Measurements from ENCODE around the gene TGFBI.
"Not testable (repeated sequence)": the region's sequence is repeated elsewhere in the genome, so short reads cannot be mapped to it uniquely, and the experiment has no call there.

The TGFBI gene

DNA sequence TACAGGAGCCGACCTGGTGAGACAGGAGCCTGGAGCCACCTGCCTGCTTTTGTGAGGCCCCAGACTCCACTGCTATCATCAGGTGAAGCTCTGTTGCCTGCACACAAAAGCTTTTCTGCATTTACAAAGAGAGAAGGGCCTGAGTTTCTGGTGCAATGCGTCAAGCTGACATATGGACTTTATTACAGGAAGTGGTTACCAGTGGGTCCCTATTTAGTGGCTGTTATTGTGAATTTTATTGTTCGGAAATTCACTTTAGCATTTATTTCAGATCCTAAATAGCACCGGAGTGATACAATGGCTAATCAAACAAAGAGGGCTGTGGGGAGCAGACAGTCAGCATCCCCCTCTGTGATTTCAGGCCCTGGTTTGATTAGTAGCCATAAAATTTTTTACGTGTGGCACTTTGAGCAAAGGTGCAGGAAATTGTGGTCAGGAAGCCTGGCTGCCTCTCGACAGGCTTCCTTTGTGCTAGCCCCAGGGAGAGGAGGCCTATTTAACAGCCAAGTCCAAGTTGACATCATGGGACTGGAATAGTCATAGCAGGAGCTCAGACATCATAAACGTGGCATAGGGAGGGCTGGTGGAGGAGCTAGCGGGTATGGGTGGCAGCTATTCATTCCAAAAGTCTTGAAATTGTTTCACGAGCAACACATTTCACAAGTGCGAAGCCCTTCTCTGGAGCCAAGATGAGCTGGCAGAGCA lies 8.4 kb downstream of the TGFBI start:
- Mint-ChIP-seq H3K36me3 (peaks cover 0 to 3% of the 10 kb centered on the region in 2 donors), H3K27ac (peak overlapping the region; percentile 17), H3K9me3 (no peaks in the 10 kb centered on the region), H3K4me3 (no peak overlapping the region), H3K4me1 (peaks cover 13 to 16% of the 10 kb centered on the region in 2 donors), H3K27me3 (no peaks in the 10 kb centered on the region)
- DNase-seq (peak; percentile 9), ATAC-seq (replicated peaks) (peak; percentile 64 to 90)

DNA sequence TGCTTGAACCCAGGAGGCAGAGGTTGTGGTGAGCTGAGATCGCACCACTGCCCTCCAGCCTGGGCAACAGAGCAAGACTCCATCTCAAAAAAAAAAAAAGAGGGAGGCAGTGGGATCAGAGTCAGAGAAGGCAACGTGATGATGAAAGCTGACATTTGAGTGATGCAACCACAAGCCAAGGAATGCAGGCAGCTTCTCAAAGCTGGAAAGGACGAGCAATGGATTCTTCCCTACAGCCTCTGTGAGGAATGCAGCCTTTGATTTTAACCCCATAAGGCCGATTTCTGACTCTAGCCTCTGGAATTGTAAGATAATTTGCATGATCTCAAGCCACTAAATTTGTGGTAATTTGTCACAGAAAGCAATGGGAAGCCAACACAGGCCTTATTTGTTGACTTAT lies 9.8 kb downstream of the TGFBI start:
- H3K27me3 Mint-ChIP-seq: no peaks in the 10 kb centered on the region
- no peaks in the 10 kb centered on the region for H3K9me3 Mint-ChIP-seq
- DNase-seq (no peak), ATAC-seq (replicated peaks) (no peak)
- no peak overlapping the region for H3K4me3 Mint-ChIP-seq
- H3K27ac Mint-ChIP-seq: no peak overlapping the region
- H3K4me1 Mint-ChIP-seq: peaks cover 21 to 22% of the 10 kb centered on the region in 2 donors
- H3K36me3 Mint-ChIP-seq: peaks cover 0 to 3% of the 10 kb centered on the region in 2 donors

DNA sequence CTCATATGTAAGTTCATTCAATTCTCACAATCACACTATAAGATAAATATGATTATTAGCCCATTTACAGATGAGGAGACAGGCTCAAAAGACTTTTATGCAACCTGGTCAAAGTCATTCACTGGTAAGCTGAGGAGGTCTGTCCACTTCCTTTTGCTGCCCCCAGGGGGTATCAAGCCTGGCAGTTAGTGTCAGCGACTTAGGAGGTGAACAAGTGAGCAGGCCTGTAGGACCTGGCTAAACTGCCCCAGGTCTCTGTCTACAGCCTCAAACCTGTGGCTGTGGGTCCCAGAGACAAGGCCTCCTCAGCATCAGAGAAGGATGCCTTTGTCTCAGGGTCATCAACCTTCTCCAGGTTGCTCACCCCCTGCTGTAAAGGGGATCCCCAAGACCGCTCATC lies 10.4 kb downstream of the TGFBI start:
- Mint-ChIP-seq H3K27me3 (no peaks in the 10 kb centered on the region), H3K9me3 (no peaks in the 10 kb centered on the region), H3K27ac (no peak overlapping the region), H3K4me3 (no peak overlapping the region), H3K4me1 (peaks cover 21 to 22% of the 10 kb centered on the region in 2 donors), H3K36me3 (peaks cover 0 to 3% of the 10 kb centered on the region in 2 donors)
- ATAC-seq (replicated peaks): no peak
- no peak for DNase-seq

DNA sequence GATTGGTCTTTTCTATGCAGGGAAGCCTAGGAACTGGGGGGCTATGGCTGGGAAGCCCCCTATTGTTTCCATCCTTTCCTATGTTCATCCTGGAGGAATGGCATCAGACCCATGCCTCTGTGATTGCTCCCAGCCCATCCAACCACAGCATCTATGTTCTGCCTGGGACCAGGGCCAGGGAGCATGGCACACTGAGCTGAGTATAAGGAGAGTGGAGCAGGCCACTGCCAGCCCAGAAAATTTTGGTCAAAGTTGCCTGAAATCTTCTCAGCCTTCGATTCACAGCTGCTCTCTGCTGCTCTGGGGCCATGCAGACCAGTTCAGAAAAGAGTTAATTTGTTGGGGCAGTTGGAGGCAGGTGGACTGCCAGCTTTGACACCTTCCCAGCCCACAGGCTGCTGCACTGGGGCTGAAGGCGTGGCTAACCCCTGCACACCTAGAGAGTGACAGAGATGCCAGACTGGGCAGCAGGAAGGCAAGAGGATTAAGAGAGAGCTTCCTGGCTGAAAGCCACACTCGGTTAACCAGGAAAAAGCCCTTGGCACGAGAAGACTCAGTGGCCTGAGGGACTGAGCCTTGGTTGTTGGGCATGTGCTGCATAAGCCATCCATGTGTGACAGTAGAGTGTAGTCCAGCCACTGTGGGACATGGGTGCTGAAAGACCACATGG lies 12.1 kb downstream of the TGFBI start:
- H3K36me3 Mint-ChIP-seq: peaks cover 0 to 3% of the 10 kb centered on the region in 2 donors
- H3K4me1 Mint-ChIP-seq: peaks cover 21 to 22% of the 10 kb centered on the region in 2 donors
- DNase-seq (no peak), ATAC-seq (replicated peaks) (no peak)
- no peaks in the 10 kb centered on the region for H3K9me3 Mint-ChIP-seq
- H3K27ac Mint-ChIP-seq: peak overlapping the region; percentile 73
- H3K27me3 Mint-ChIP-seq: no peaks in the 10 kb centered on the region
- no peak overlapping the region for H3K4me3 Mint-ChIP-seq

DNA sequence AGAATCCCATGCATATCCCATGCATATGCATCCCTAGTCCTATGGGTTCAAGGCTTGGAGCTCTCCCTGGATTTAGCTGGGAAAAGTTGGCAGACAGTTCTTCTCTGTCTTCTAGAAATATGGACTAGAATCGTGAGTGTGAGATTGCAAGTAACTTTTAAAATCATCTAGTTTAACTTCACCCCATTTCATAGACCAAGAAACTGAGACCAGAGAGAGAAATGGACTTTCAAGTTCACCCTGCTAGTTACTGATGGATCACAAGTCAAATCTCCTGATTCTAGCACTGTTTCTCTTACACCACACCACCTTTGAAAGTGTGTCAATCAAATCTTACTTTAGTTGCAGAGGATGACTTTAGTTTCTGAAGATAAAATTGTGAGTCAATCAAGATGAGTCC lies 13.4 kb downstream of the TGFBI start:
- Mint-ChIP-seq H3K4me3 (no peak overlapping the region), H3K36me3 (peaks cover 0 to 3% of the 10 kb centered on the region in 2 donors), H3K27ac (no peak overlapping the region), H3K4me1 (peaks cover 11 to 12% of the 10 kb centered on the region in 2 donors), H3K27me3 (peaks cover 3 to 4% of the 10 kb centered on the region in 2 donors), H3K9me3 (no peaks in the 10 kb centered on the region)
- DNase-seq (no peak), ATAC-seq (replicated peaks) (no peak)

DNA sequence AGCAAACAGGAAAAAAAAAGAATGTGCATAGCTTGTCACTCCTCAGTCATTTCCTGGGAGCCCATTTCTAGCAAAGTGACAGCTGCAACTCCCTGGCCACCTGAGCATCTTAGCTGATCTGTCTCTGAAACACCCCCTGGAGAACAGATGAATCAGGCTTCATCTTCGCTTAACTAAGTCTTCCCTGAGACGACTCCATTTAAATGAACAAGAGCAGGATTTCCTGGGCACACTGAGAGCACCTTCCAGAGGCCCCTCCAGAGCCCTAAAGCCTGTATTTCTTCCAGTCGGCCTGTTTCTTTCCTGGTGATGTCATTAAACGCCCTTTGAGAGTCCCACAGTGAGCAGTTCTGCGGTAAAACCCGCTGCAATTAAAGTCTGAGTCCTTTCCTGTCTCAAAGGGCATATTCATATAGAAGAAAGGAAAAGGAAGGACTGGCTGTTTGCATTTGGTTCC lies 13.9 kb downstream of the TGFBI start:
- Mint-ChIP-seq H3K36me3 (peaks cover 0 to under 1% of the 10 kb centered on the region in 2 donors), H3K4me3 (no peak overlapping the region), H3K27me3 (peaks cover 4% of the 10 kb centered on the region in 2 donors), H3K9me3 (no peaks in the 10 kb centered on the region), H3K4me1 (peaks cover 6 to 8% of the 10 kb centered on the region in 2 donors), H3K27ac (no peak overlapping the region)
- no peak for DNase-seq
- peak in 1 of 2 donors; percentile 46 for ATAC-seq (replicated peaks)

DNA sequence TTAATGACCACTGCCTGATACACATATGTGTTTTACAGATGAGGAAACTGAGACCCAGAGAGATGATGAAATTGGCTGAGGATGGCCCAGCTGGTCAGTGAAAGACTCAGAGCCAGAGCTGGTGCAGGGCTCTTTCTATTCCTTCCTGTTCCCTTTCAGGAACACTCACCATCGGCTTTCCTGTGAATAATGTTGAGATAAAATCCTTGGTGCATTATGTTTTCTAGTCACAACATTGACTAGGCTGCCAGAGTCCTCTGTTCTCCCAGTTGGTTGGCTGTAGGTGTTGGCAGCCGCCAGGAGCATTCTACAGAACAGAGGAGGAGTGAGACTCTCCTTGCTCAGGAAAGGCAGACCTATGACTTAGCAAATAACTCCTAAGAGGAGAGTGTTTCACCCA lies 14.8 kb downstream of the TGFBI start:
- ATAC-seq (replicated peaks): no peak
- DNase-seq: no peak
- Mint-ChIP-seq H3K27me3 (peaks cover 4% of the 10 kb centered on the region in 2 donors), H3K4me3 (no peak overlapping the region), H3K4me1 (peaks cover 6 to 8% of the 10 kb centered on the region in 2 donors), H3K27ac (no peak overlapping the region), H3K36me3 (no peaks in the 10 kb centered on the region), H3K9me3 (no peaks in the 10 kb centered on the region)

DNA sequence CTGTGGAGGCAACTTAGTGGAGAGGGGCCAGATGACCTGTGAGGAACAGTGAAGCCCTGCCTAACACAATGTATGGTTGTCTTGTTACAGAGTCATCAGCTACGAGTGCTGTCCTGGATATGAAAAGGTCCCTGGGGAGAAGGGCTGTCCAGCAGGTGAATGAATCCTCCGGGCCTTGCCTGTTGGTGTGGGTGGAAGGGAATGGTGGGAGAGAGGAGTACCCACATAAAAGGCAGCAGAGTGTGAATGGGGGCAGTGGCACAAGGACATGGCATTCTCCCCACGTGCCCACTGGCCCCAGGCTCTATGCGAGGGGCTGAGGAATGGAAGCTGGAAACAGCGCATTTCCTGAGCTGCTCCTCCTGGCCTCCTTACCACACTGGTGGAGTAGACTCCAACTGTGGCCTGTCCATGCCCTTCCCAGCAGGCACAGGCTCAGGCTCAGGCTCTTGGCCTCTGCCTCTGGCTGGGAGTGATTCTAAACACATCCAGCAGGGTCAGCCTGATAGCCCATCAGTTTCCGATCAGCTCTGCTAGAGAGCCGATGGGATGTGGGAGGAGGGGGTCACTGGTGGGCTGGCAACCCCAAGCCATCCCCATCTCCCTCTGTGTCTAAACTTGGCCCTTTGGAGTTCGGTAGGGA lies 15.3 kb downstream of the TGFBI start:
- peaks cover 6 to 8% of the 10 kb centered on the region in 2 donors for H3K4me1 Mint-ChIP-seq
- H3K36me3 Mint-ChIP-seq: no peaks in the 10 kb centered on the region
- H3K4me3 Mint-ChIP-seq: no peak overlapping the region
- no peak overlapping the region for H3K27ac Mint-ChIP-seq
- no peak for DNase-seq
- H3K27me3 Mint-ChIP-seq: peaks cover 4% of the 10 kb centered on the region in 2 donors
- no peaks in the 10 kb centered on the region for H3K9me3 Mint-ChIP-seq
- no peak for ATAC-seq (replicated peaks)

DNA sequence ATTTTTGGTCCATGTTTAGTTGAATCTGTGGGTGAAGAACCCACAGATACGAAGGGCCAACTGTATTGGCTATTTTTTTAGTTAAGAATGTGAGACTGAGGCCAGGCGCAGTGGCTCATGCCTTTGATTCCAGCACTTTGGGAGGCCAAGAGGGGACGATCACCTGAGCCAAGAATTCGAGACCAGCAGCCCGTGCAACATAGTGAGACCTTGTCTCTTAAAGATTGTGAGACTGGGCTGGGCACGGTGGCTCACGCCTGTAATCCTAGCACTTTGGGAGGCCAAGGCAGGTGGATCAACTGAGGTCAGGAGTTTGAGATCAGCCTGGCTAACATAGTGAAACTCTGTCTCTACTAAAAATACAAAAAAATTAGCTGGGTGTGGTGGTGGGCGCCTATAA lies 16.2 kb downstream of the TGFBI start:
- not testable (repeated sequence) for H3K4me3 Mint-ChIP-seq; H3K36me3 Mint-ChIP-seq; H3K27ac Mint-ChIP-seq; H3K4me1 Mint-ChIP-seq; H3K27me3 Mint-ChIP-seq; ATAC-seq (replicated peaks); H3K9me3 Mint-ChIP-seq; DNase-seq

DNA sequence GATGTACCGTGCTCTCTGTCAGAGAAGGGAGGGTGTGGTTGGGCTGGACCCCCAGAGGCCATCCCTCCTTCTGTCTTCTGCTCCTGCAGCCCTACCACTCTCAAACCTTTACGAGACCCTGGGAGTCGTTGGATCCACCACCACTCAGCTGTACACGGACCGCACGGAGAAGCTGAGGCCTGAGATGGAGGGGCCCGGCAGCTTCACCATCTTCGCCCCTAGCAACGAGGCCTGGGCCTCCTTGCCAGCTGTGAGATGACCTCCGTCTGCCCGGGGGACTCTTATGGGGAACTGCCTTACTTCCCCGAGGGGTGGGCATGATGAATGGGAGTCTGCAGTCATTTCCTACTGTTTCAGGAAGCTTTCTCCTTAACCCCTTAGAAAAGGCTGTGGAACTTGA lies 17.5 kb downstream of the TGFBI start:
- Mint-ChIP-seq H3K4me1 (peaks cover 6 to 8% of the 10 kb centered on the region in 2 donors), H3K36me3 (no peaks in the 10 kb centered on the region), H3K27ac (no peak overlapping the region), H3K9me3 (no peaks in the 10 kb centered on the region), H3K4me3 (no peak overlapping the region), H3K27me3 (peaks cover 4% of the 10 kb centered on the region in 2 donors)
- no peak for DNase-seq
- ATAC-seq (replicated peaks): no peak

DNA sequence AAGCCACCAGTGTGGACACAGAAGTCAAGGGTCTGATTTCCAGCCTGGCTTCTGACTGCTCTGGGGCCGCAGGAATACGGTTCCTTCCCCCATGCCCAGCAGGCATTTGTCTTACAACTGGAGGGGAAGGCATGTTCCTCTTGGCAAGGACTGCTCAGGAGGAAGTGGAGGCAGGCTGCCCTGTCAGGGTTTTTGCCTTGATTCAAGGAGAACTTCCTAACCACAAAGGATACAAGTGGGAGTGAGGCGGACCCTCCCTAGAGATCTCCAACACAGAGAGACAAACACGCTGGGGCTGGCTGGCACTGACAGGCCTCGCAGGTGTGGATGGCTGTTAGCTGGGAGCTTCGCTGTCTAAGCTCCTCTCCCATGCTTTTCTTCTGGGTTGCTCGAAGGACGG lies 19.1 kb downstream of the TGFBI start:
- Mint-ChIP-seq H3K4me1 (peaks cover under 1% of the 10 kb centered on the region in 2 donors), H3K27me3 (peaks cover 4% of the 10 kb centered on the region in 2 donors)

DNA sequence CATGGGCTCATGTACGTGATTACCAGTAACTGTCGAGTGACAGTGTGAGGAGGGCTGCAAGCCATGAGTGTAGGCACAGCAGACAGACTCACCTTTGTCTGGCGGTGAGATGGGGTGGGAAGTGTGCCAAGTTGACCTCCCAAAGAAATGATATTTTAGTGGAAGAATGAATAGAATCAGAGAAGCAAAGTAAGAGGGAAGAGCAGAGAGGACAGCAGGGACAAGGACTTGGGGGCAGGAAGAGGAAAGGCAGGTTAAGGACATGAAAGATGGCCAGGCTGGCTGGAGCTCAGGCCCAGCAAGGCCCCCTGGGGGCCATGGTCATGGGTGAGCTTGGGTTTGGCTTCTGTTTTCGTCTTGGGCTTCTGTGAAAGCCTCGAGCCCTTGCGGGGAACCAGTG lies 20.2 kb downstream of the TGFBI start:
- DNase-seq (no peak), ATAC-seq (replicated peaks) (no peak)
- peaks cover 4% of the 10 kb centered on the region in 2 donors for H3K27me3 Mint-ChIP-seq
- no peak overlapping the region for H3K27ac Mint-ChIP-seq
- no peak overlapping the region for H3K4me3 Mint-ChIP-seq
- H3K9me3 Mint-ChIP-seq: no peaks in the 10 kb centered on the region
- H3K36me3 Mint-ChIP-seq: no peaks in the 10 kb centered on the region
- no peaks in the 10 kb centered on the region for H3K4me1 Mint-ChIP-seq

More for the DNA sequence above, 19.1 kb downstream of the TGFBI start:
- Mint-ChIP-seq H3K27ac (no peak overlapping the region), H3K36me3 (no peaks in the 10 kb centered on the region), H3K4me3 (no peak overlapping the region), H3K9me3 (no peaks in the 10 kb centered on the region)
- no peak for DNase-seq
- no peak for ATAC-seq (replicated peaks)

DNA sequence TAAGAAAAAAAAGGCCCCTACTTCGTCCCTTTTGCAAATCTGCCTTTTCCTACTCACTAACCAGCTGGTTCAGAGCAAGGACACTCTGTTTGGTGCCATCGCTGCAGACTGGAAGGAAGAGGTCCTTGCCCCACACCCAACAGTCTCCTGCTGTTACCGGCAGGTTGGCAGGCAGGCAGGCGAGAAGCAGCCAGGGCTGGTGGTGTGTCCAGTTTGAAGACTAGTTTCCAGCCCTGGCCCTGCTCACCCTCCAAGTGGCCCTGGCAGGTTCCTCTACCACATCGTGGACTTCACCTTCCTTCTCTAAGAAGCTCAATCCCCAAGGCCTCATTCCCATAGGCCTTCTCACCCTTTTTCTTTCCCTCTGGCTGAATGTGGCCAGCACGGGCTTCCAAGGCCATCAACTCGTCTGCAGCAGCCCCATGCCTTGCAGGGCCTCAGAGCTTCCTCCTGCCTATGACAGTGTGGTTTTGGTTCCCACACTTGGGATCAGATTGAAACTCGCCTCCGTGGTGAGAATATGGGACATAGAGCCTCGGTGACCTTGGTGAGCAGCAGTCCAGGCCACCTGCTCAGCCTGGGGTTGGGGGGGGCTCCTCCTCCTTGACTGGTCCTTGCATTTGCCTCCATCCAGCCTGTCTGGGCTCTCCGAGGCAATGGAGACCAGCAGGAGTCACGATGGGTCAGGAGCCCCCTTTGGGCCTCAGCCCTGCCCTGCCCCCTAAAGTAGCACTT lies 22.9 kb downstream of the TGFBI start:
- ATAC-seq (replicated peaks): no peak
- Mint-ChIP-seq H3K4me3 (no peak overlapping the region), H3K27ac (no peak overlapping the region), H3K9me3 (no peaks in the 10 kb centered on the region), H3K36me3 (no peaks in the 10 kb centered on the region), H3K4me1 (no peaks in the 10 kb centered on the region), H3K27me3 (peaks cover 0 to 4% of the 10 kb centered on the region in 2 donors)
- DNase-seq: no peak

DNA sequence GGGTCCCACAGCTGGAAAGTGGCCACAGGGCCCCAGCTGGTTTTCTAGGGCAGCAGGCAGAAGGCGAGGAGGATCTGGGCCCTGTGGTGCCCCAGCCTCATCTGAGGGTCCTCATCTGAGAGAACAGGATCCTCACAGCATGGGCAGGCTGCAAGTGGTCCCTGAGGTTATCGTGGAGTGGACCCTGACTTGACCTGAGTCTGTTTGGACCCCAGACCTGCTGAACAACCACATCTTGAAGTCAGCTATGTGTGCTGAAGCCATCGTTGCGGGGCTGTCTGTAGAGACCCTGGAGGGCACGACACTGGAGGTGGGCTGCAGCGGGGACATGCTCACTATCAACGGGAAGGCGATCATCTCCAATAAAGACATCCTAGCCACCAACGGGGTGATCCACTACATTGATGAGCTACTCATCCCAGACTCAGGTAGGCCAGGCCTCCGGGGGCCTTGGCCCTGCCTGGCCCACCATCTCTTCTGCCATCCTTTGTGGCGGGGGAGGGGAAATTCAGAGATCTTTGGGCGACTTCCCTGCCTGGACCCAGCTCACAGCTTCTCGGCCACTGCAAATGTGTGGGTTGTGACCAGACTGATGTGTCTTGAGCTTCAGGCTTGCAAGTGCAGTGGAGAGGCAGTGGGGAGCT lies 24.0 kb downstream of the TGFBI start:
- H3K36me3 Mint-ChIP-seq: no peaks in the 10 kb centered on the region
- DNase-seq (no peak), ATAC-seq (replicated peaks) (no peak)
- H3K4me1 Mint-ChIP-seq: no peaks in the 10 kb centered on the region
- H3K27ac Mint-ChIP-seq: no peak overlapping the region
- H3K27me3 Mint-ChIP-seq: no peaks in the 10 kb centered on the region
- H3K9me3 Mint-ChIP-seq: no peaks in the 10 kb centered on the region
- H3K4me3 Mint-ChIP-seq: no peak overlapping the region
